ENCODE results near the gene CNTFR.

CNTFR gene

DNA sequence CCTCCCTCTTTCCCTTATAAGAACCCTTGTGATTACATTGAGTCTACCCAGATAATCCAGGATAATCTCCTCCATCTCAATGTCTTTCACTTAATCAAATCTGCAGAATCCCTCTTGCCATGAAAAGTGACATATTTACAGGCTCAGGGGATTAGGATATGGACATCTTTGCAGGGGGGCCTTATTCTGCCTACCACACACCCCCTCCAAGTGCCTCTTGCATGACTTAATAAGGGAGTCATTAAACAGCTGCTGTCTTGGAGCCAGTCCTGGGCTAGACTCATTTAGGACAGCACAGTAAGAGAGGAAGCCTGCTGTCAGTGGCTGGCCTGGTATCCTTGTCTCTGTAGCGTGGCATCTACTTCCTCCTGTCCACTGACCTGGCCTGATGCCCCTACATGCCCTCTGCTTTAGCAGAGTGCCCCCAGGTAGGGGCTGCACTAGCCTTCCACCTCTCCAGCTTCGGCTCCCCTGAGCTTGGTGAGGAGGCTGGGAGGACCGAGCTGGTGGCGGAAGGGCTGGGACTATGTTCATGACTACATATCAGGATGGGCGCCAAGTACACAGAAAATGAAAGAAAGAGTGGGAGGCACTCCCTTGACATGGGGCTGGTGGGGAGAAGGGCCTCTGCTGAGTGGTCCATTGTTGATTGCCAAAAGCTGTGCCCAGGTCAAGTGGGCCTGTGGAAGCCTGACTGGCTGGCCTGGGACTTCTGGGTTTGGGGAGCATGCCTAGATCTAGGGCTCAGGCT is 84.0 kb downstream of the CNTFR start:
- DNase-seq, result no peak

GRCh38 chr9:34503406-34503805 is 86.1 kb downstream of the CNTFR start:
- DNase-seq, result no peak

DNA sequence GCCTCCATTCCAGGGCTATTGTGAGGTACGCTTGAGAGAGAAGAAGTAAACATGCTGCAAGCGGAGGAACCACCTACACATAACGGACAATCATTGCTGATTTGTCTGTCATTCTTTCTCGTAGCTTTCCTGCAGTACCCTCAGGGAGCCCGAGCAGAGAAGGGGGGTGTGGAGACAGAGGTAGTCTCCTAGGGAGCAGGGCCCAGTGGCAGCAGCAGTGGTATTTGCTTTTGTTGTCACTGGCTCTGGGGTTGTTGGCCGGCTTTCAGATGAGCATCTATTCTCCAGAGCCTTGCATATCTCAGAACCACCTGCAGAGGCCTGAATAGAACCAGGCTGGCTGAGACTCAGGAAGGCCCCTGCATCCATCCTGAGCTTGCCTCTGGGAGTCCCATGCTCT is 86.6 kb downstream of the CNTFR start:
- DNase-seq, result no peak

DNA sequence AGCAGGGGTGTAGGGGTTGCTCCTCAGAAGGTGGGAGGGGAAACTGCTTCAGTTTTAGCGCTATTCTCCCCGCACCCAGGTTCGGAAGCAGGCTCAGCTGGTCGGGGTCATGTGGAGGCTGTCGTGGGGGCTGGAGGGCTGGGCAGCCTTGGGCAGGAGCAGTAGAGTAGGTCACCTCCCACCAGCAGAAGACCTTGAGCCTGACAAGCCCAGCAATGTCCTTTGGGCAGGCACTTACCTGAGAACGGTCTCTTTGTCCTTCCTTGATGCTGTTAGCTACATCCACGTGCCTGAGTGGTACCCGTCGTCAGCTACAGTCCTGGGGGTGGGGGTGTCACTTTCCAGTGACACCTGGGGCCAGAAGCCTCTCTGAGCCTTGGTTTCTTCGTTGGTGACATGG is 87.1 kb downstream of the CNTFR start:
- no peak for DNase-seq

DNA sequence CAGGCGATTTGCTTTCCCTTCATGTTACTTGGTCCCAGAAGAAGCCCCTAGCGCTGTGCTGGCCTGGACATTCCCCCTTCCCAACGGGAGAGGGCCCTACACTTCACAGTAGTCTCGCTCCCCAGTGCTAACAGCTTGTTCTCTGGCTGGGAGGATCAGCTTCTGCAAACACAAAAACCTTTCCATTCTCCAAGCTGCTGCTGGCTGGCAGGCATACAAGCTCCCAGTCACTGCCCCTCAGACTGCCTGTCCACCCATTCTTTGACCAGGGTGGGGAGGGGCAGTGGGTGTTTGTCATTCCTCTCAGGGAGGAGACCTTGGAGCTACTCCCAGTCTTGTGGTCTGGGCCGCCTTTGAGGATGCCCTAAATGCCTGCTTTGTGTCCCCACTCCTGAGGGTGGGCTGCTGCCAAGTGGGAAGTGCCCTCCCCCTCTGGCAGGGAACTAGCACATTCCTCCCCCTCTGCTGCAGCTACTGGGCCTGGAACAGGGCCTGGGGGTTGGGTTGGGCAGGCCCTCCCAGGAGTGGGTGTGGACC is 87.6 kb downstream of the CNTFR start:
- no peak for DNase-seq

Data from T-helper 1 cell (primary cell).